Measurements from ENCODE around the gene TADA2A. TPM values are rescaled to one million over a fixed set of nuclear protein-coding genes. Genes with fewer than 3 reads are reported as not detected.

Gene TADA2A
- total RNA-seq, 1 experiment from 2014 or later, result 24.6 TPM

DNA sequence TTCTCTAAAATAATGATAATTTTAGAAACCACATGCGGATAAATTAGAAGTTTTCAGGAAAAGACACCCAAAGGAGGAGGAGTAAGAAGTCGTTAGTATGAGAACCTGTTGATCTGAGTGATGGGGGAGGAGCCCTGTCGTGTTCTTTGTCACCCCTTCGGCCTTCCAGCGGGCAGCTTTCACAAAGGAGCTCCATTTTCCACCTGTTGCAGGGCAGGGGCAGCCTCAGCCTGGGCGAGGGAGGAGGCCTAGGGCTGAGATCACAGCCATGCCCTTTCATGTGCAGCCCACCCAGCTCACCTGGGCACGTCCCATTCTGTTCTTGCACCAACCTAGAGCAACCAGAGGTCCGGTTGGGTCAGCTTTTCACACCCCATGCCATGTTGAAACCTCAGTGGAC lies 88.3 kb downstream of the TADA2A start (continued):
- no peak for TF ChIP-seq FOSL1 (IDR thresholded peaks at IDR 0.05; ENCODE audit: low read depth)
- TF ChIP-seq SP1 (IDR thresholded peaks at IDR 0.05; ENCODE audit: low read depth), result no peak
- TF ChIP-seq, protein P1, sequence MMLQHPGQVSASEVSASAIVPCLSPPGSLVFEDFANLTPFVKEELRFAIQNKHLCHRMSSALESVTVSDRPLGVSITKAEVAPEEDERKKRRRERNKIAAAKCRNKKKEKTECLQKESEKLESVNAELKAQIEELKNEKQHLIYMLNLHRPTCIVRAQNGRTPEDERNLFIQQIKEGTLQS (IDR thresholded peaks at IDR 0.05), result no peak
- TF ChIP-seq POLR2AphosphoS5 (IDR thresholded peaks at IDR 0.05; ENCODE audit: low read depth, low read length), result no peak
- no peak for TF ChIP-seq TCF7L2 (IDR thresholded peaks at IDR 0.05; ENCODE audit: borderline replicate concordance, extremely low read depth, insufficient read depth, insufficient read length)
- no peak for TF ChIP-seq RAD21 (IDR thresholded peaks at IDR 0.05; ENCODE audit: low read depth)

DNA sequence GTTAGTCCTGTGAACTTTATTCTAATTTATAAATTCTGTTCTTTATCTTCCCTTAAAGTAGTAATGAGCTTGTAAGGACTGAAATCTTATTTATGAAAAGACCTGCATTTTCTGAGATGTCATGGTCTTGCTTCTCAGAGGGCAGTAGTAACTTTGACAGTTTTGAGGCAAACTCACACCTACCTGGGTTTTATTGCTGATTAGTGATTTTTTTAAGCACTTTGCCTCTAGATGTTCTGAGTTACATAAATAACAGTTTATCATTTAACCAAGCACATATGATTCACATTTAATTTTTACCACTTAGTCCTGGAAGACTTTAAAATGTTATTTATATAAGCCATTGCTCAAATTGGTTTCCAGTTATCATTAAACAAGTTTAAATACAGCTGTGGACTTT lies 93.7 kb downstream of the TADA2A start:
- TF ChIP-seq, protein P2, sequence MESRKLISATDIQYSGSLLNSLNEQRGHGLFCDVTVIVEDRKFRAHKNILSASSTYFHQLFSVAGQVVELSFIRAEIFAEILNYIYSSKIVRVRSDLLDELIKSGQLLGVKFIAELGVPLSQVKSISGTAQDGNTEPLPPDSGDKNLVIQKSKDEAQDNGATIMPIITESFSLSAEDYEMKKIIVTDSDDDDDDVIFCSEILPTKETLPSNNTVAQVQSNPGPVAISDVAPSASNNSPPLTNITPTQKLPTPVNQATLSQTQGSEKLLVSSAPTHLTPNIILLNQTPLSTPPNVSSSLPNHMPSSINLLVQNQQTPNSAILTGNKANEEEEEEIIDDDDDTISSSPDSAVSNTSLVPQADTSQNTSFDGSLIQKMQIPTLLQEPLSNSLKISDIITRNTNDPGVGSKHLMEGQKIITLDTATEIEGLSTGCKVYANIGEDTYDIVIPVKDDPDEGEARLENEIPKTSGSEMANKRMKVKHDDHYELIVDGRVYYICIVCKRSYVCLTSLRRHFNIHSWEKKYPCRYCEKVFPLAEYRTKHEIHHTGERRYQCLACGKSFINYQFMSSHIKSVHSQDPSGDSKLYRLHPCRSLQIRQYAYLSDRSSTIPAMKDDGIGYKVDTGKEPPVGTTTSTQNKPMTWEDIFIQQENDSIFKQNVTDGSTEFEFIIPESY (IDR thresholded peaks at IDR 0.05; ENCODE audit: extremely low read depth, insufficient replicate concordance, low read length), result no peak
- TF ChIP-seq SRF (IDR thresholded peaks at IDR 0.05; ENCODE audit: low read depth), result no peak
- no peak for TF ChIP-seq ZFX (IDR thresholded peaks at IDR 0.05)
- TF ChIP-seq POLR2A (IDR thresholded peaks at IDR 0.05; ENCODE audit: borderline replicate concordance, extremely low read depth, insufficient read depth, insufficient read length), result no peak
- TF ChIP-seq, protein P3, sequence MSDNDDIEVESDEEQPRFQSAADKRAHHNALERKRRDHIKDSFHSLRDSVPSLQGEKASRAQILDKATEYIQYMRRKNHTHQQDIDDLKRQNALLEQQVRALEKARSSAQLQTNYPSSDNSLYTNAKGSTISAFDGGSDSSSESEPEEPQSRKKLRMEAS (IDR thresholded peaks at IDR 0.05), result no peak
- no peak for TF ChIP-seq ELF1 (IDR thresholded peaks at IDR 0.05; ENCODE audit: borderline replicate concordance, low read depth)
- no peak for TF ChIP-seq CBX3 (IDR thresholded peaks at IDR 0.05; ENCODE audit: low read depth)
- TF ChIP-seq FOSL1 (IDR thresholded peaks at IDR 0.05; ENCODE audit: low read depth), result no peak
- no peak for DNase-seq (ENCODE audit: low read depth, low spot score)
- H3K27ac ChIP-seq (ENCODE audit: low read depth, low read length), result no peak overlapping the region
- intact Hi-C loops (cut with micrococcal nuclease), result no loop called here
- H3K36me3 ChIP-seq (ENCODE audit: control insufficient read depth in 1 of 2, insufficient read depth in 2 of 2, low read length in 2 of 2), result no peaks in the 10 kb centered on the region
- no TSS peak for BruUV-seq (replicated peaks)
- no peak for ATAC-seq
- H2AFZ ChIP-seq (ENCODE audit: low read depth, low read length, poor library complexity, severe bottlenecking), result no peak overlapping the region
- no peak overlapping the region for H3K4me2 ChIP-seq (ENCODE audit: low read length)
- H3K9me3 ChIP-seq (ENCODE audit: control insufficient read depth in 1 of 2, insufficient read depth in 1 of 2, low read depth in 1 of 2, low read length in 2 of 2), result no peaks in the 10 kb centered on the region
- peaks cover 95% of the 10 kb centered on the region for H3K79me2 ChIP-seq (ENCODE audit: insufficient read depth, low read length)
- H4K20me1 ChIP-seq (ENCODE audit: insufficient read depth), result no peaks in the 10 kb centered on the region
- no peaks in the 10 kb centered on the region for H3K27me3 ChIP-seq (ENCODE audit: insufficient read depth, low read length)
- CTCF ChIA-PET, result no interaction called here
- H3K9ac ChIP-seq (ENCODE audit: low read length), result no peak overlapping the region
- H3K4me1 ChIP-seq (ENCODE audit: control insufficient read depth in 1 of 2, insufficient read depth in 2 of 2, low read length in 2 of 2), result peaks cover under 1% of the 10 kb centered on the region in 2 experiments; a peak in 2 of 4 replicates
- RAD21 ChIA-PET (ENCODE audit: low non-redundant PET in 1 of 2, low total read pairs in 2 of 2, uncharacterized antibody in 2 of 2, unreplicated experiment in 2 of 2), result no interaction called here
- H3K9me2 ChIP-seq (ENCODE audit: insufficient read depth), result no peaks in the 10 kb centered on the region
- POLR2A ChIA-PET, result no interaction called here
- H3K4me3 ChIP-seq (replicated peaks in 1 of 2; ENCODE audit: low read depth in 1 of 2, low read length in 2 of 2), result no peak overlapping the region
